Lower leg skin (tissue), 4 donors: ENCODE data around the gene TJAP1. TPM values are rescaled to one million over a fixed set of nuclear protein-coding genes. Genes with fewer than 3 reads are reported as not detected.

Experiments used
- DNase-seq, 2 donors: peaks; one replicate each; pipeline ENCODE4 v3.0.0-alpha.2; 2019; ENCODE audit warnings: low spot score in 2 of 2
- H3K4me3 ChIP-seq: fragments of 200-600 bp; sonication (generic); 2 replicates; pipeline ENCODE4 v1.5.1; 2017; ENCODE audit warnings: mild to moderate bottlenecking, low read depth; ENCODE audit not compliant: poor library complexity, severe bottlenecking
- POLR2A ChIP-seq, 2 donors: fragments of 450-650 bp; IDR thresholded peaks; one replicate each; pipeline ENCODE4 v1.6.1; 2016 to 2017; ENCODE audit warnings: antibody characterized with exemption in 2 of 2, mild to moderate bottlenecking in 1 of 2, moderate library complexity in 1 of 2
- WGBS, 2 donors: methylation state at CpG; one replicate each; pipeline ENCODE4 v1.1.5; 2018; 5-methylcytosine and 5-hydroxymethylcytosine counted together
- intact Hi-C: fragments of 100-400 bp; cut with DNase I; formaldehyde crosslinking; loops from one replicate; pipeline ENCODE4 v1.15.0; 2023; ENCODE audit warnings: low total_unique reads
- microRNA-seq, 2 donors: library from miRNA; unstranded; fragments of <30 nt; microRNA quantifications; one replicate each; pipeline ENCODE4, GENCODE V29; 2016; ENCODE audit warnings: borderline replicate concordance in 2 of 2, borderline number of aligned reads in 1 of 2
- total RNA-seq, 4 donors: library from RNA; depleted of rRNA; stranded (reverse); fragments of >200 nt; gene quantifications; one replicate each; pipeline ENCODE4 v1.1.0, GENCODE V29; 2016
- TF ChIP-seq, protein P1 (sequence below), 3 donors: fragments of 450-650 bp; IDR thresholded peaks; one replicate each; pipeline ENCODE4 v1.5.1; 2016; ENCODE audit warnings: antibody characterized with exemption in 3 of 3, mild to moderate bottlenecking in 3 of 3, moderate library complexity in 2 of 3

TJAP1 gene
- total RNA-seq, 4 donors from 2014 or later: 15.9 to 30.4 (median 23.8) TPM

DNA sequence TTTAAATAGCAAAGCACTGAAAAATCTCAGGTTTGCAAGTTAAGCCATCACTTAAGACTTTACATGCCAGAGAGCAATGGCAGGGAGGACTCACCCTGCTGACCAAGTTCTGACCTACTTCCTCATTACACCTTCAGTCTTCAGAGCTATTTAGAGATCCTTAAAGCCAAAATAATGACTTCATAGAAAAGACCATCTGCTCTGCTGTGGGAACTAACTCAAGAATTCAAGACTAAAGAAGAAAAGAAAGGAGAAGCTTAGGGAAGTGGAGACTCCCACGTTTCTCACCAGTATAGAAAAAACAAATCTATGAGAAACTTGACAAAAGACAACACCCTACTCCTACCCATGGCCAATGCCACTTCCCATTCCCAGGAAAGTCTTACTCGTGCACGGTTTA, 69.9 kb downstream of the TJAP1 start:
- intact Hi-C loops: no loop called here
- TF ChIP-seq POLR2A (IDR thresholded peaks at IDR 0.05): no peak
- TF ChIP-seq, protein P1, sequence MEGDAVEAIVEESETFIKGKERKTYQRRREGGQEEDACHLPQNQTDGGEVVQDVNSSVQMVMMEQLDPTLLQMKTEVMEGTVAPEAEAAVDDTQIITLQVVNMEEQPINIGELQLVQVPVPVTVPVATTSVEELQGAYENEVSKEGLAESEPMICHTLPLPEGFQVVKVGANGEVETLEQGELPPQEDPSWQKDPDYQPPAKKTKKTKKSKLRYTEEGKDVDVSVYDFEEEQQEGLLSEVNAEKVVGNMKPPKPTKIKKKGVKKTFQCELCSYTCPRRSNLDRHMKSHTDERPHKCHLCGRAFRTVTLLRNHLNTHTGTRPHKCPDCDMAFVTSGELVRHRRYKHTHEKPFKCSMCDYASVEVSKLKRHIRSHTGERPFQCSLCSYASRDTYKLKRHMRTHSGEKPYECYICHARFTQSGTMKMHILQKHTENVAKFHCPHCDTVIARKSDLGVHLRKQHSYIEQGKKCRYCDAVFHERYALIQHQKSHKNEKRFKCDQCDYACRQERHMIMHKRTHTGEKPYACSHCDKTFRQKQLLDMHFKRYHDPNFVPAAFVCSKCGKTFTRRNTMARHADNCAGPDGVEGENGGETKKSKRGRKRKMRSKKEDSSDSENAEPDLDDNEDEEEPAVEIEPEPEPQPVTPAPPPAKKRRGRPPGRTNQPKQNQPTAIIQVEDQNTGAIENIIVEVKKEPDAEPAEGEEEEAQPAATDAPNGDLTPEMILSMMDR (IDR thresholded peaks at IDR 0.05): no peak
- WGBS, 2 donors: 86 to 88% methylated on average over 3 of the region's 3 CpGs
- H3K4me3 ChIP-seq: no peak overlapping the region
- no peak for DNase-seq

Small RNAs within 50 kb of the gene (microRNA-seq; reads per million reads assigned to microRNA genes)
- 0 to 1.4 reads per million in 2 donors for gene MIR6780B

Other genes with a start within 250 kb of the TJAP1 start
- gene DNPH1, start 248.1 kb upstream of the TJAP1 start, total RNA-seq: 10 to 100 TPM; 48.5 to 77.0 (median 61.2) TPM
- gene TTBK1, start 234.1 kb upstream of the TJAP1 start, total RNA-seq: under 1 TPM in 1 of 4 donors, not detected in 3; 0.08 TPM
- not detected for gene SLC22A7, start 179.3 kb upstream of the TJAP1 start, total RNA-seq
- 1 to 10 TPM in 1 of 4 donors, under 1 TPM in 1, not detected in 2; 0.30 to 4.5 TPM for gene CRIP3, start 168.7 kb upstream of the TJAP1 start, total RNA-seq
- gene ZNF318, start 107.9 kb upstream of the TJAP1 start, total RNA-seq: 10 to 100 TPM in 3 of 4 donors, 1 to 10 TPM in 1; 9.6 to 22.9 (median 18.1) TPM
- 10 to 100 TPM in 3 of 4 donors, 1 to 10 TPM in 1; 9.4 to 17.9 (median 15.9) TPM for gene ABCC10, start 50.0 kb upstream of the TJAP1 start, total RNA-seq
- gene DLK2, start 22.0 kb upstream of the TJAP1 start, total RNA-seq: 10 to 100 TPM; 29.3 to 55.0 (median 39.4) TPM
- under 1 TPM in 3 of 4 donors, not detected in 1; 0.36 to 0.53 (median 0.44) TPM for gene LRRC73, start 32.8 kb downstream of the TJAP1 start, total RNA-seq
- gene YIPF3, start 39.4 kb downstream of the TJAP1 start, total RNA-seq: 100 to 1,000 TPM in 1 of 4 donors, 10 to 100 TPM in 3; 82.6 to 119 (median 89.0) TPM
- 10 to 100 TPM; 29.7 to 38.0 (median 32.4) TPM for gene POLR1C, start 39.5 kb downstream of the TJAP1 start, total RNA-seq
- 10 to 100 TPM; 24.0 to 30.4 (median 27.3) TPM for gene XPO5, start 98.5 kb downstream of the TJAP1 start, total RNA-seq
- 10 to 100 TPM; 13.0 to 28.2 (median 15.7) TPM for gene POLH, start 98.6 kb downstream of the TJAP1 start, total RNA-seq
- 10 to 100 TPM; 31.1 to 39.9 (median 36.0) TPM for gene GTPBP2, start 151.7 kb downstream of the TJAP1 start, total RNA-seq
- 10 to 100 TPM; 20.8 to 31.1 (median 27.7) TPM for gene MAD2L1BP, start 158.3 kb downstream of the TJAP1 start, total RNA-seq
- gene RSPH9, start 167.5 kb downstream of the TJAP1 start, total RNA-seq: under 1 TPM in 2 of 4 donors, not detected in 2; 0.17 to 0.42 TPM
- 10 to 100 TPM; 42.5 to 56.2 (median 50.9) TPM for gene MRPS18A, start 210.2 kb downstream of the TJAP1 start, total RNA-seq